IMR-90 (cell line): ENCODE results near the gene CDKAL1. TPM values are rescaled to one million over a fixed set of nuclear protein-coding genes. Genes with fewer than 3 reads are reported as not detected.

Source experiments
- ATAC-seq: fragments of 200-7000 bp; cut with Tn5 transposase; 2 replicates; pipeline ENCODE4 v1.9.1; 2020; ENCODE audit warnings: low read depth, mild to moderate bottlenecking, moderate library complexity
- BruUV-seq: library from RNA; stranded (reverse); fragments of 400-500 nt; replicated peaks from 2 replicates; lab custom pipeline; 2021; lab: Mats Ljungman, UMichigan
- CTCF ChIA-PET: fragments of 300-600 bp; formaldehyde crosslinking; extraction: SDS; loops from one replicate; lab custom pipeline; 2021; ENCODE audit warnings: antibody characterized with exemption; lab: Yijun Ruan, JAX
- POLR2A ChIA-PET: fragments of 300-600 bp; sonication (Branson Sonifier 250); formaldehyde crosslinking; loops from one replicate; lab custom pipeline; 2022; ENCODE audit warnings: antibody characterized with exemption; ENCODE audit not compliant: unreplicated experiment; lab: Charles Lee
- DNase-seq: peaks from one replicate; pipeline ENCODE4 v3.0.0; 2013
- H2AFZ ChIP-seq: replicated peaks from 2 replicates; pipeline ENCODE3; 2013; ENCODE audit warnings: low read length, mild to moderate bottlenecking; ENCODE audit not compliant: poor library complexity
- H2AK5ac ChIP-seq: 2 replicates; pipeline ENCODE4 v1.6.1; 2013; ENCODE audit warnings: low read depth, low read length, inconsistent platforms
- H2AK9ac ChIP-seq: replicated peaks from 2 replicates; pipeline ENCODE3; 2013; ENCODE audit warnings: mild to moderate bottlenecking, low read depth, low read length, moderate library complexity; ENCODE audit not compliant: poor library complexity
- H2BK120ac ChIP-seq: 2 replicates; pipeline ENCODE4 v1.6.1; 2013; ENCODE audit warnings: low read depth, low read length, inconsistent platforms
- H2BK15ac ChIP-seq: 3 replicates; pipeline ENCODE4 v1.6.1; 2013; ENCODE audit warnings: low read depth, low read length, inconsistent platforms
- H2BK20ac ChIP-seq: 2 replicates; pipeline ENCODE4 v1.6.1; 2013; ENCODE audit warnings: low read depth, mild to moderate bottlenecking, inconsistent platforms, low read length, moderate library complexity
- H2BK5ac ChIP-seq: 2 replicates; pipeline ENCODE4 v1.6.1; 2013; ENCODE audit warnings: mild to moderate bottlenecking, low read depth, low read length, inconsistent platforms; ENCODE audit not compliant: poor library complexity, severe bottlenecking
- H3K14ac ChIP-seq: replicated peaks from 2 replicates; pipeline ENCODE4 v1.6.1; 2013; ENCODE audit warnings: low read depth, low read length, inconsistent platforms
- H3K18ac ChIP-seq: 2 replicates; pipeline ENCODE4 v1.6.1; 2013; ENCODE audit warnings: low read depth, low read length, control low read depth
- H3K23ac ChIP-seq: 2 replicates; pipeline ENCODE4 v1.6.1; 2013; ENCODE audit warnings: low read depth, low read length, inconsistent platforms
- H3K27ac ChIP-seq: 2 replicates; pipeline ENCODE4 v1.5.1; 2013; ENCODE audit warnings: mild to moderate bottlenecking, control low read depth, low read length; ENCODE audit not compliant: insufficient read depth
- H3K27me3 ChIP-seq: 2 replicates; pipeline ENCODE4 v1.6.1; 2013; ENCODE audit warnings: low read length; ENCODE audit not compliant: control insufficient read depth, insufficient read depth
- H3K36me3 ChIP-seq: 2 replicates; pipeline ENCODE4 v1.6.1; 2013; ENCODE audit warnings: low read length, mixed read lengths; ENCODE audit not compliant: control insufficient read depth, insufficient read depth
- H3K4ac ChIP-seq: 2 replicates; pipeline ENCODE4 v1.6.1; 2013; ENCODE audit warnings: low read depth, low read length, inconsistent platforms
- H3K4me1 ChIP-seq: 2 replicates; pipeline ENCODE4 v1.6.1; 2013; ENCODE audit warnings: low read length, mixed read lengths; ENCODE audit not compliant: control insufficient read depth, insufficient read depth
- H3K4me2 ChIP-seq: 2 replicates; pipeline ENCODE4 v1.6.1; 2013; ENCODE audit warnings: low read depth, mild to moderate bottlenecking, control low read depth, low read length, moderate library complexity
- H3K4me3 ChIP-seq: 2 replicates; pipeline ENCODE4 v1.5.1; 2013; ENCODE audit warnings: low read depth, mild to moderate bottlenecking, control low read depth, low read length, moderate library complexity; ENCODE audit not compliant: insufficient read depth
- H3K56ac ChIP-seq: 2 replicates; pipeline ENCODE4 v1.6.1; 2013; ENCODE audit warnings: low read length, inconsistent platforms; ENCODE audit not compliant: insufficient read depth; ENCODE audit errors: extremely low read depth
- H3K79me1 ChIP-seq, 2 experiments: 2 replicates each; pipeline ENCODE4 v1.6.1; 2013; ENCODE audit warnings: low read length in 2 of 2, inconsistent platforms in 1 of 2, low read depth in 1 of 2
- H3K9ac ChIP-seq: 2 replicates; pipeline ENCODE4 v1.6.1; 2013; ENCODE audit warnings: low read depth, low read length, control low read depth
- H3K9me1 ChIP-seq: 2 replicates; pipeline ENCODE4 v1.6.1; 2013; ENCODE audit warnings: low read length, inconsistent platforms; ENCODE audit not compliant: insufficient read depth
- H3K9me3 ChIP-seq: 2 replicates; pipeline ENCODE4 v1.6.1; 2013; ENCODE audit warnings: low read length; ENCODE audit not compliant: control insufficient read depth, insufficient read depth
- H4K20me1 ChIP-seq: 2 replicates; pipeline ENCODE4 v1.6.1; 2013; ENCODE audit warnings: low read length, inconsistent platforms; ENCODE audit not compliant: insufficient read depth
- H4K5ac ChIP-seq: 2 replicates; pipeline ENCODE4 v1.6.1; 2013; ENCODE audit warnings: mild to moderate bottlenecking, low read depth, low read length, control low read depth
- H4K8ac ChIP-seq, 2 experiments: 2 replicates each; pipeline ENCODE4 v1.6.1; 2013; ENCODE audit warnings: low read depth in 2 of 2, low read length in 2 of 2, control low read depth in 1 of 2, inconsistent platforms in 1 of 2
- H4K91ac ChIP-seq: 2 replicates; pipeline ENCODE4 v1.6.1; 2013; ENCODE audit warnings: low read depth, low read length, inconsistent platforms; ENCODE audit not compliant: insufficient read depth
- BHLHE40 ChIP-seq: fragments of 150-350 bp; IDR thresholded peaks from 2 replicates; pipeline ENCODE4 v1.6.1; 2016; ENCODE audit warnings: mild to moderate bottlenecking, low read depth, low read length
- CEBPB ChIP-seq: IDR thresholded peaks from 2 replicates; pipeline ENCODE4 v1.6.1; 2012; ENCODE audit warnings: low read depth, low read length, improper control_type of control experiment
- CHD1 ChIP-seq: IDR thresholded peaks from 2 replicates; pipeline ENCODE4 v1.6.1; 2012; ENCODE audit warnings: low read depth, low read length, improper control_type of control experiment
- FOS ChIP-seq: fragments of 150-350 bp; IDR thresholded peaks from 2 replicates; pipeline ENCODE4 v1.6.1; 2016; ENCODE audit warnings: low read depth, low read length
- NFE2L2 ChIP-seq: fragments of 150-350 bp; IDR thresholded peaks from 2 replicates; pipeline ENCODE4 v1.6.1; 2016; ENCODE audit warnings: low read depth, mild to moderate bottlenecking, low read length
- POLR2A ChIP-seq: IDR thresholded peaks from 2 replicates; pipeline ENCODE4 v1.6.1; 2012; ENCODE audit warnings: mild to moderate bottlenecking, low read depth, low read length
- RCOR1 ChIP-seq: IDR thresholded peaks from 2 replicates; pipeline ENCODE4 v1.6.1; 2012; ENCODE audit warnings: mild to moderate bottlenecking, low read length, improper control_type of control experiment; ENCODE audit not compliant: insufficient replicate concordance
- RFX5 ChIP-seq: IDR thresholded peaks from 2 replicates; pipeline ENCODE4 v1.8.0; 2012; ENCODE audit warnings: low read depth, mild to moderate bottlenecking, low read length, moderate library complexity
- SMC3 ChIP-seq: fragments of 150-350 bp; IDR thresholded peaks from 2 replicates; pipeline ENCODE4 v1.6.1; 2016; ENCODE audit warnings: low read depth, mild to moderate bottlenecking, antibody characterized with exemption, low read length, moderate library complexity
- WGBS, 2 experiments: methylation state at CpG; one replicate each; pipeline versions ENCODE4 v1.1.5 to v1.1.7; 2013; ENCODE audit warnings: missing lambda C conversion rate in 2 of 2; ENCODE audit not compliant: insufficient read length in 1 of 2; ENCODE audit errors: extremely low coverage in 2 of 2; 5-methylcytosine and 5-hydroxymethylcytosine counted together
- dilution Hi-C: fragments of 300-500 bp; cut with HindIII; formaldehyde crosslinking; loops from one replicate; pipeline ENCODE4 v1.14.3; 2018; ENCODE audit warnings: low sequenced_read_pairs; ENCODE audit not compliant: unreplicated experiment
- in situ Hi-C: fragments of 300-500 bp; cut with MboI; formaldehyde crosslinking; loops from 3 replicates; pipeline ENCODE4 v1.14.3; 2019; ENCODE audit warnings: low sequenced_read_pairs, inconsistent platforms, mixed read lengths
- intact Hi-C: fragments of 100-400 bp; cut with micrococcal nuclease; formaldehyde crosslinking; loops from 2 replicates; pipeline ENCODE4 v1.10.0; 2022
- polyA plus RNA-seq, 3 experiments: library from polyadenylated mRNA; depleted of rRNA; stranded (reverse); fragments of >200 nt; gene quantifications; 2 replicates each; pipeline ENCODE4 v1.2.3, GENCODE V29; 2012; ENCODE audit warnings: low replicate concordance in 1 of 3
- total RNA-seq: library from RNA; depleted of rRNA; stranded (reverse); fragments of >200 nt; gene quantifications from 2 replicates; pipeline ENCODE4 v1.2.3, GENCODE V29; 2012
- TF ChIP-seq, protein P1 (sequence below): fragments of 150-350 bp; IDR thresholded peaks from 2 replicates; pipeline ENCODE4 v1.6.1; 2017; ENCODE audit warnings: mild to moderate bottlenecking, antibody characterized with exemption, low read length, low read depth
- TF ChIP-seq, protein P2 (sequence below): fragments of 150-350 bp; IDR thresholded peaks from 2 replicates; pipeline ENCODE4 v1.6.1; 2016; ENCODE audit warnings: low read depth, mild to moderate bottlenecking, low read length, moderate library complexity, borderline replicate concordance
- TF ChIP-seq, protein P3 (sequence below): conservative IDR thresholded peaks from 2 replicates; pipeline ENCODE4 v1.5.1; 2012; ENCODE audit warnings: mild to moderate bottlenecking, low read depth, low read length, improper control_type of control experiment

The CDKAL1 gene
- total and polyA plus RNA-seq, 2 of the 4 experiments (the other 2 are of a cell fraction) = 3.7 to 13.1 TPM

DNA sequence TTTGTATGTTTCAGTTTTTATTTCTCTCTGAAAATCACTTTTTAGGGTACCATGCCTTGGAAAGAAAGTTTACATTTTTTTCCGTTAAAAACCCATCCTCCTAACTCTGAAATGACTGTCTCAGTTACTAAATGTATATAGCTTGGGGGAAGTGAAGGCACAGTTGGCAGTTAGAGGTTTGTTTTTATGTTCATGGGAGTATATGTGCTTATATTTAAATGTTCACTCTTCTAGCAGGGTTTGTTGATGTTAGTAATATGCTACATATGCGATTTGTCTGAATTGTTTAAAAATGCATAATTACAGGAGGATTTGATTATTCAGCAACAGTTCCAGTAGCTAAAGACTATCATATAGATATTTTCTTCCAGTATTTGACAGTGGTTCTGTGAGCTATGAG lies 31.1 kb downstream of the CDKAL1 start:
- peak; percentile 4 for DNase-seq
- no peak overlapping the region for H3K4ac ChIP-seq
- peak; percentile 44; the same call in 1 of the 2 replicates for ATAC-seq
- H3K27ac ChIP-seq = no peak overlapping the region; the same call in 1 of the 2 replicates
- no peak overlapping the region for H2AFZ ChIP-seq
- no peak overlapping the region for H2AK5ac ChIP-seq
- in situ Hi-C loops (loop anchor here (25.0 kb wide), 1 partner anchor 1572 kb away; no protein-coding TSS in a partner anchor), dilution Hi-C loops (no loop called here), intact Hi-C loops (loop anchor here (2.0 to 10.0 kb wide), 3 partner anchors 309 to 1579 kb away; no protein-coding TSS in a partner anchor)
- TF ChIP-seq SMC3 (no peak), POLR2A (no peak), FOS (no peak), NFE2L2 (no peak), CHD1 (no peak), BHLHE40 (no peak), CEBPB (no peak), RFX5 (no peak), RCOR1 (no peak)
- TF ChIP-seq, protein P1, sequence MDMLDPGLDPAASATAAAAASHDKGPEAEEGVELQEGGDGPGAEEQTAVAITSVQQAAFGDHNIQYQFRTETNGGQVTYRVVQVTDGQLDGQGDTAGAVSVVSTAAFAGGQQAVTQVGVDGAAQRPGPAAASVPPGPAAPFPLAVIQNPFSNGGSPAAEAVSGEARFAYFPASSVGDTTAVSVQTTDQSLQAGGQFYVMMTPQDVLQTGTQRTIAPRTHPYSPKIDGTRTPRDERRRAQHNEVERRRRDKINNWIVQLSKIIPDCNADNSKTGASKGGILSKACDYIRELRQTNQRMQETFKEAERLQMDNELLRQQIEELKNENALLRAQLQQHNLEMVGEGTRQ = no peak
- TF ChIP-seq, protein P2, sequence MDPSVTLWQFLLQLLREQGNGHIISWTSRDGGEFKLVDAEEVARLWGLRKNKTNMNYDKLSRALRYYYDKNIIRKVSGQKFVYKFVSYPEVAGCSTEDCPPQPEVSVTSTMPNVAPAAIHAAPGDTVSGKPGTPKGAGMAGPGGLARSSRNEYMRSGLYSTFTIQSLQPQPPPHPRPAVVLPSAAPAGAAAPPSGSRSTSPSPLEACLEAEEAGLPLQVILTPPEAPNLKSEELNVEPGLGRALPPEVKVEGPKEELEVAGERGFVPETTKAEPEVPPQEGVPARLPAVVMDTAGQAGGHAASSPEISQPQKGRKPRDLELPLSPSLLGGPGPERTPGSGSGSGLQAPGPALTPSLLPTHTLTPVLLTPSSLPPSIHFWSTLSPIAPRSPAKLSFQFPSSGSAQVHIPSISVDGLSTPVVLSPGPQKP = no peak
- TF ChIP-seq, protein P3, sequence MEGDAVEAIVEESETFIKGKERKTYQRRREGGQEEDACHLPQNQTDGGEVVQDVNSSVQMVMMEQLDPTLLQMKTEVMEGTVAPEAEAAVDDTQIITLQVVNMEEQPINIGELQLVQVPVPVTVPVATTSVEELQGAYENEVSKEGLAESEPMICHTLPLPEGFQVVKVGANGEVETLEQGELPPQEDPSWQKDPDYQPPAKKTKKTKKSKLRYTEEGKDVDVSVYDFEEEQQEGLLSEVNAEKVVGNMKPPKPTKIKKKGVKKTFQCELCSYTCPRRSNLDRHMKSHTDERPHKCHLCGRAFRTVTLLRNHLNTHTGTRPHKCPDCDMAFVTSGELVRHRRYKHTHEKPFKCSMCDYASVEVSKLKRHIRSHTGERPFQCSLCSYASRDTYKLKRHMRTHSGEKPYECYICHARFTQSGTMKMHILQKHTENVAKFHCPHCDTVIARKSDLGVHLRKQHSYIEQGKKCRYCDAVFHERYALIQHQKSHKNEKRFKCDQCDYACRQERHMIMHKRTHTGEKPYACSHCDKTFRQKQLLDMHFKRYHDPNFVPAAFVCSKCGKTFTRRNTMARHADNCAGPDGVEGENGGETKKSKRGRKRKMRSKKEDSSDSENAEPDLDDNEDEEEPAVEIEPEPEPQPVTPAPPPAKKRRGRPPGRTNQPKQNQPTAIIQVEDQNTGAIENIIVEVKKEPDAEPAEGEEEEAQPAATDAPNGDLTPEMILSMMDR = no peak
- no peak overlapping the region for H2BK120ac ChIP-seq
- WGBS, 2 experiments = no CpG with 5 or more reads among the region's 2 CpGs
- H3K9me3 ChIP-seq = no peaks in the 10 kb centered on the region
- no peak overlapping the region for H2BK15ac ChIP-seq
- H4K91ac ChIP-seq = no peak overlapping the region
- H3K9ac ChIP-seq = no peak overlapping the region; the same call in 1 of the 2 replicates
- ChIA-PET POLR2A (interaction anchor here (1.1 kb wide), 1 partner anchor 1023 kb away, joined by 4 read pairs; no protein-coding TSS in a partner anchor), CTCF (no interaction called here)
- no peak overlapping the region for H3K23ac ChIP-seq
- no peaks in the 10 kb centered on the region for H3K9me1 ChIP-seq
- H3K18ac ChIP-seq = no peak overlapping the region
- H3K4me2 ChIP-seq = 0 out of 2 replicates have a peak overlapping the region, but pooled peaks have one; percentile 21
- no peak overlapping the region for H4K8ac ChIP-seq
- H3K36me3 ChIP-seq = no peaks in the 10 kb centered on the region
- no peak overlapping the region for H3K56ac ChIP-seq
- H4K5ac ChIP-seq = no peak overlapping the region
- no peaks in the 10 kb centered on the region for H4K20me1 ChIP-seq
- no peaks in the 10 kb centered on the region; the same call in 1 of the 2 replicates for H3K4me1 ChIP-seq
- peaks cover 2 to 4% of the 10 kb centered on the region in 2 experiments; a peak in 2 of 4 replicates for H3K79me1 ChIP-seq
- no peaks in the 10 kb centered on the region for H3K27me3 ChIP-seq
- no peak overlapping the region for H2BK5ac ChIP-seq
- no TSS peak for BruUV-seq
- H2AK9ac ChIP-seq = no peak overlapping the region
- H3K4me3 ChIP-seq = no peak overlapping the region
- no peak overlapping the region for H2BK20ac ChIP-seq
- no peak overlapping the region for H3K14ac ChIP-seq
